Transverse colon (tissue), 3 donors: Measurements from ENCODE around the gene CYSRT1.

Experiments
- EP300 ChIP-seq: sonication (generic); formaldehyde crosslinking; IDR thresholded peaks from one replicate; pipeline ENCODE4 v1.6.1; 2017; ENCODE audit warnings: antibody characterized with exemption, low read depth
- TF ChIP-seq, protein P1 (sequence below), 5 experiments: fragments of 200-600 bp in 3 of 5; fragments of 450-650 bp in 2 of 5; sonication (generic) in 3 of 5; IDR thresholded peaks; 1 replicate in 2 of 5; 2 replicates in 3 of 5; pipeline ENCODE4 v1.5.1; 2016 to 2017; ENCODE audit warnings: antibody characterized with exemption in 5 of 5, inconsistent platforms in 3 of 5, mild to moderate bottlenecking in 2 of 5, moderate library complexity in 1 of 5

DNA sequence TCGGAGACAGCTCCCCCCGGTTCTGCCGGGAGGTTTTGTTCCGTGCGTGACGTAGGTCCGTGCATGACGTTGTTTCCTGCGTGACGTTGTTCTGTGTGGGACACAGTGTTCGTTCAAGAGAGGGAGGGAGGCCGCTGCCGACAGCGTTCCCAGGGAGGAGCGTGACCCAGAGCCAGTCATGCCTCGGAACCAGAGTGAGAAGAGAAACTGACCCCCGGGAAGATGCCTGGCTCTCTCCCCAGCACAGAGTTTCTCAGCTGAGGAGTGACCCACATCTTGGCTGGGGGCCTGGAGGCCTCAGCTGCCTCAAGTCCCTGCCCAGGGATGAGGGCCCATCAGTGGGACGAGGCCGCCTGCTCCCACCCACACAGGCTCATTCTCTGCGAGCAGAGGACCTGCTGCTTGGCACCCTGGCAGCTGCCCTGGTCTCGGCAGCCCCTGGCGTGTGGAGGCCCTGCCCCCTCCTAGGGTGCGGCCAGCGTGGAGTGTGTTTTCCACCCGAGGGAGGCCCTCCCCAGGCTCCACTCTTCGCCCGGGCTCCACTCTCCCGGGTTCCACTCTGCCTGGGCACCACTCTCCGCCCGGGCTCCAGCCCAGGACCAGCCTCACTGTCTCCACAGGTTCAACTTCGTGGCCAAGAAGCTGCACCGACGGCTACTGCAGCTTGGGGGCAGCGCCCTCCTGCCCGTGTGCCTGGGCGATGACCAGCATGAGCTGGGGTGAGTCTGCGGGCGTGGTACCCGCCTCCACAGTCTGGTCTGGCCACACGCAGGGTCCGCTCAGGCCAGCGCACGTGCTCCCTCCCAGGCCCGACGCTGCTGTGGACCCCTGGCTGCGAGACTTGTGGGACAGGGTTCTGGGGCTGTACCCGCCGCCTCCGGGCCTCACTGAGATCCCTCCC is 11.6 kb upstream of the CYSRT1 start:
- TF ChIP-seq, protein P1, sequence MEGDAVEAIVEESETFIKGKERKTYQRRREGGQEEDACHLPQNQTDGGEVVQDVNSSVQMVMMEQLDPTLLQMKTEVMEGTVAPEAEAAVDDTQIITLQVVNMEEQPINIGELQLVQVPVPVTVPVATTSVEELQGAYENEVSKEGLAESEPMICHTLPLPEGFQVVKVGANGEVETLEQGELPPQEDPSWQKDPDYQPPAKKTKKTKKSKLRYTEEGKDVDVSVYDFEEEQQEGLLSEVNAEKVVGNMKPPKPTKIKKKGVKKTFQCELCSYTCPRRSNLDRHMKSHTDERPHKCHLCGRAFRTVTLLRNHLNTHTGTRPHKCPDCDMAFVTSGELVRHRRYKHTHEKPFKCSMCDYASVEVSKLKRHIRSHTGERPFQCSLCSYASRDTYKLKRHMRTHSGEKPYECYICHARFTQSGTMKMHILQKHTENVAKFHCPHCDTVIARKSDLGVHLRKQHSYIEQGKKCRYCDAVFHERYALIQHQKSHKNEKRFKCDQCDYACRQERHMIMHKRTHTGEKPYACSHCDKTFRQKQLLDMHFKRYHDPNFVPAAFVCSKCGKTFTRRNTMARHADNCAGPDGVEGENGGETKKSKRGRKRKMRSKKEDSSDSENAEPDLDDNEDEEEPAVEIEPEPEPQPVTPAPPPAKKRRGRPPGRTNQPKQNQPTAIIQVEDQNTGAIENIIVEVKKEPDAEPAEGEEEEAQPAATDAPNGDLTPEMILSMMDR (IDR thresholded peaks at IDR 0.05), result peak in 1 of 5 experiments; percentile 10
- TF ChIP-seq EP300, result no peak
